Activated naive CD4-positive, alpha-beta T cell treated with anti-CD3 and anti-CD28 coated beads, Interleukin-2, amount 50 U/mL, for 16 hours (primary cell): ENCODE results near the gene RAN.
A peak's percentile ranks its signal among the peaks of the same experiment; 100 is the strongest.
"Not testable (repeated sequence)": the region's sequence is repeated elsewhere in the genome, so short reads cannot be mapped to it uniquely, and the experiment has no call there.

Experiments used
- DNase-seq: peaks from one replicate; pipeline ENCODE4 v3.0.0-alpha.2; 2020

RAN gene

DNA sequence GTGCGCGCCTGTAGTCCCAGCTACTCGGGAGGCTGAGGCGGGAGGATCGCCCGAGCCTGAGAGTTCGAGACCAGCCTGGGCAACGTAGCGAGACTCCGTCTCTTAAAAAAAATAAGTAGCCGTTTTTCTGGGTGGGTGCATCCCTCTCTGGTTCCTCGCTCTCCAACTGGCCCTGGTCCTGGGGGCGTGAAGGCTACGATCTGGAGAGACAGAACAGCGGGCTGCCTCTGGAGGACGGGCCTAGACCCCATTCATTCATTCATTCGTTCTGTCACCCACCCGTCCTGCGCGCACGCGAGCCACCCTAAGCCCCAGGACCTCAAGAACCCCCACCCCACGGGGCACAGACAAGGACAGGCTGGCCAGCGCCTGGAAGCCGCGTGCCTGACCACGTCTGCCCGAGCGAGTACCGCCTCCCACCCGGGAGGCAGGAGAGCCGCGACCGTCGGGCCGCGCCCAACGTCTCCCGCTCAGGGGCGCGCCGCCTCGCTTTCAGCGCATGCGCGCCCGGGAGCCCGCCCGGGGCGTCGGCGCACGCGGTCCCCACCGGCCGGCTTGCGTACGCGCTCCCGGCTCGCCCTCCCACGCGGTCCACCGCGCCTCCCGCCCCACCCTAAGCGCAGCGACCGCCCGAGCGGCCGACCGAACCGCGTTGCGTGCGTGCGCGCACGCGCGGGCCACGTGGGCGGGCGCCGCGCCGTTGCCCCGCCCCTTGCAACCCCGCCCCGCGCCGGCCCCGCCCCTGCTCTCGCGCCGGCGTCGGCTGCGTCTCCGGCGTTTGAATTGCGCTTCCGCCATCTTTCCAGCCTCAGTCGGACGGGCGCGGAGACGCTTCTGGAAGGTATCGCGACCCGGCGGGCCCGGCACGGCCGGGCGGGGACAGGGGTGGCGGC lies at the start of gene RAN:
Gene RAN (plus strand): TSS at position 781 of the 893 bp plus-strand sequence. CDS start 528 bp downstream, outside the sequence.
- DNase-seq, result peak; percentile 96

DNA sequence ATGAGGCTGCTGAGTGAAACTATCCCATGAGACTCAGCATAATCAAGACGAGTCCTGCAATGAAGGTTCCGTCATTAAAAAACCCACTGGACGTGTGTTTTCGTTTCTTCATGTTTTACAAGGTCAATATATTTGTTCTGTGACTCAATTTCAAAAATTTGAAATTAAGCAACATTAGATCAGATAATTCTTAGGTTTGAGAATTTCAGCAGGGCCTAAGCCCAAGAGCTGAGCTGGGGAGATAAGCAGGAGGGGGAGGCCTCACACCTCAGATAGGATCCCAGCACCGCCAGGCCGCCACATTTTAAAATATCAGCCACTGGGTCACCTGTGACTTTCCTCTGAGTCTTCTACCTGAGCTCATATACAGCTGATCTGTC lies 46.1 kb upstream of the RAN start:
- no peak for DNase-seq

DNA sequence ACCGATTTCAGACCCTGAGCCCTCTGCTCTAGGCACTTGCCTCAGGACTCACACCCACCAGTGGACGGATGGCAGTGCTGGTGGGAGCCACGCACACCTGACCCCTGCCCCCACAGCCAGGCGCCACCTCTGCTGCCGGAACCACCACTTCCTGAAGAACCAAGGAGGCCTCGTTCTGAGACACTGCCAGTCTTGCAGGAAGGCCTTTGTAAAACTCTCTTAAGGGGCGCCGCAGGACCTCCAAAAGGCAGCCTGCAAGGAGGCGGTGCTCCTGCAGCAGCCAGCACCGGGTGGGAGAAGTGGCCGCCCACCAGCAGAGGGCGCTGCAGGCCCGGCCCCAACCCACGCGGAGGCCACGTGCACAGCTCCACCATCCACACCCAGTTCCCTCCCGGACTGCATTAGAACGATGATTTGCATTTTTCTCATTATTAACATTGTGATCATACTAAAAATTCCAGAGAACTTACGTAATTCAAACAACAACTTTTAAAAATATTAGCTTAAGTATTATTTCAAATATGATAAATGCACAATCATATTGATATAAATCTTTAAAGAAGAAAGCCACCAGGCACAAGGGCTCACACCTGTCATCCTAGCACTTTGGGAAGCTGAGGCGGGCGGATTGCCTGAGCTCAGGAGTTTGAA lies 45.6 kb upstream of the RAN start:
- DNase-seq, result peak; percentile 75

DNA sequence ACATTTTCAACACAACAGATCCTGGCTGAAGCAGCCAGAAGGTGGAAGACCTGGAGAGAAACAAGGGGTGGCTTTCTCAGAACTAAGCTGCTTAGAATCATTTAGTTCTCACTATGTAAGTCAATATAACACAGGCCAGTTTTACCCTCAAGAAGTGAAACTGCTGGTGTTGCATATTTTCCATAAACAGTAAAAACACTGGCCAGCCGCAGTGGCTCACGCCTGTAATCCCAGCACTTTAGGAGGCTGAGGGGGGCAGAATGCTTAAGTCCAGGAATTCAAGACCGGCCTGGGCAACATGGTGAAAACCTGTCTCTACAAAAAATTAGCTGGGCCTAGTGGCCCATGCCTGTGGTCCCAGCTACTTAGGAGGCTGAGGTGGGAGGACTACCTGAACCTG lies 44.4 kb upstream of the RAN start:
- DNase-seq, result no peak

DNA sequence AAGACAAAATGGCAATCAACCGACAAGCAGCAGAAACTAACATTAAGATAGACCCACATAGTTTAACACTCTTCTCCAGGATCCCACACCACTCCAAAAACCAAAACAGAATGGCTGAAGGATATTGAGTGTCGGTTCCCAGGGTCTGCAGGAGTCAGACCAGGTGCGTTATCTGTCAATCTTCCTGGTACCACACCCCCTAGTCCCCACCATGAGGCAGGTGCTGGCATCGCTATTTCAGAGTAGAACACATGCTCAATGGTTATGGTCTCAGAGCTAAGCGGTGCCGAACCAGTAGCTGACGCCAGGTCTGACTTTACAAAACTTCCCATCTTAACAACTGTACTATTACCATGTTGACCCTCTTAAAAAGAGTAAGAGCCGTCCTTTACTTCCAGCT lies 43.0 kb upstream of the RAN start:
- no peak for DNase-seq

DNA sequence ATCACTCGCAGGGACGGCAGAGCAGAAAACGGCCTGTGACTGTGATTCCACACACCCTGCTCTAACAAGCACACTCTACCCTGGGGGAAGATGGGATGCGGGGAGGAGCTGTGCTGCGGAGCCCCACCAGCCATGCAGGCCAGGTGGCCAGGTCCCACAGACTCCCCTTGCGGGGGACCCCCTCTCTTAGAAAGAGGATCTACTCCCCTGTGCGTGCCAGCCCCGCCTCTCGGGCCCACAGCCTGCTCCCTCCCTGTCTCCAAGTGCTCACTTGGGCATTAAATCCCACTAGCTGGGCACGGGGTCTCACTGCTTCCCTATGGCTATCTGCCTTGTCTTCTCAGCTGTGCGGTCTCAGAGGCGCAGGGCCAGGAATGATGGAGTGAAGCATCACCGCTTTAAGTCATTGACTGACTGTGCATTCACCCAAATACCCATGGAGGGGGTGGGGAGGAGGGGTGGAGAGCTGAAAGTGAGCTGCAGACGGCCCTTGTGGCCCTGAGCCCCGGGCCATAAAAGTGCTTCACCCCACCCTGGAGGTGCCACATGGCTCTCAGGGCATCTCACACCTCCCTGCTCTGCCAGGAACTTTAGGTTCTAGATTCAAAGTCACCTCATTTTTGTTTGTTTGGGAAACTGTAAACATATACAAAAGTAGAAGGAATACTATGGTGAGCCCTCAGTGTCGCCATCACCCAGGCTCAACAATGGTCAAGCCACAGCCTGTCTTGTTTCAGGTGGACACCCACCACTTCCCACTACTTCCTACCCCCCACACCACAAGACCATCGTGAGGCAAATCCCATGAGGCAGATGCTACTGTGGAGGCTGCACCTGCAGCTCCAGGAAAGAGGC lies 42.2 kb upstream of the RAN start:
- DNase-seq, result no peak

DNA sequence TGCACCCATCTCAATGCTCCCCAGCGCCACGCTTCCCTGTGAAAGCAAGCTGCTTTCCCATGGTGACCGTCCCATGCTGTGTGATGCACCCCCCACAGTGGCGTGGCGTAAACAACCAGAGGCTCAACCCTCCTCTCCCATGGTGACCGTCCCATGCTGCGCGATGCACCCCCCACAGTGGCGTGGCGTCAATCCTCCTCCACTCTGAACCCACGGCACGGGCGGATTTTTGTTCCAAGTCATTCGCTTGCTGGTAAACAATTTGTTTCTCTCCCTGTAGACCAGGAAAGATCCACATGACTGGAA lies 41.7 kb upstream of the RAN start:
- DNase-seq, result no peak

DNA sequence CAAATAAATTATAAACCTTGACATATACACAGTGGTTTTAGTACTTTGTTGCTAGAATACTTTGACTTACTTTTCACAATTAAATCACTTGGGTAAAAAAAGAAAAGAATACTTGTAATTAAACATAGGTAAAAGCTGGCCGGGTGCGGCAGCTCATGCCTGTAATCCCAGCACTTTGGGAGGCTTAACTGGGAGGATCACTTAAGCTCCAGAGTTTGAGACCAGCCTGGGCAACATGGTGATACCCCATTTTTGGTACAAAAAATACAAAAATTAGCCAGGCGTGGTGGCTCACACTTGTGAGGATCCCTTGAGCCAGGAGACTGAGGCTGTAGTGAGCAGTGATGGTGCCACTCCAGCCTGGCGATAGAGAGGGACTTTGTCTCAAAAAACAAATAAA lies 40.6 kb upstream of the RAN start:
- no peak for DNase-seq

DNA sequence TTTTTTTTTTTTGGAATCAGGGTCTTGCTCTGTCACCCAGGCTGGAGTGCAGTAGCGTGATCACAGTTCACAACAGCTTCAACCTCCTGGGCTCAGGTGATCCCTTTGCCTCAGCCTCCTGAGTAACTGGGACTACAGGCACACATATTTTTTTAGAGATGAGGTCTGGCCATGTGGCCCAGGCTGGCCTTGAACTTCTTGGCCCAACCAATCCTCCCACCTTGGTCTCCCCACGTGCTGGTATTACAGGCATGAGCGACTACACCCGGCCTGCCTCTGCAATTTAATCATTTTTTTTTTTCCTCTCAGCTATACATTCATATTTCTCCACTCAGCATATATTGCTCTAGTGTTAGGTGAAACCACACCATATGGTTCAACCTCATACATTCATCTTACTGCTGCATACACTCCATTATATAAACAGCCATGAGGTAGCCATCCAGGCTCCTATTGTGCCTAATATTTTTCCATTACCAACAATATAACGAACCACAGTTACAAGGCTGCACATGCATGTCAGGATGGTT lies 39.9 kb upstream of the RAN start:
- no peak for DNase-seq

DNA sequence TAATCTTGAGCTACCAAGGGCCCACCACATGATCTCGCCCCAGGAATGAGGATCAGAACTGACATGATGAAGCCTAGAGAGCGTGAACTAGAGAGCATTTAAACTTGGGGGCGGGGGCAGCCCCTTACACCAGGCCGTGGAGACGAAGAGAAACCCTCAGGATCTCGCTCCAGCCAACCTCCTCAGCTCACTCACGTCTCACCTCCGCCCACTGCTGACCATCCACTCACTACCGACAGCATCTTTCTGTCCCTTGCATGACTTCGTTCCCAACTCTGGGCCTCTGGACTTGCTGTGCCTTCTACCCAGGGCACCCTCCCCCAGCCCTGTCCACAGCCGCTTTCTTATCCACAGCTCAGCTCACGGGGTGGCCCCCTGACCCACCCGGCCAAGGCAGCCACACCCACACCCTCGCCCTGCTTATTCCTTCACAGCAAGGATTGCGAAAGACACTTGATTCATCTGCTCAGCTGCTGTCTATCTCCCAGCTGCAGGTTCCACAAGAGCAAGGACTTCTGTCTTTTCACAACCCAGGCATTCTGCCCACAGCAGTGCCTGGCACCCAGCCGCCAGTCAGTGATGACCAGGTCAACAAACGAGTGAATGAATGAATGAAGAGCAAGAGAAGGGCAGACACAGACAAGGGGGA lies 39.2 kb upstream of the RAN start:
- DNase-seq, result no peak

DNA sequence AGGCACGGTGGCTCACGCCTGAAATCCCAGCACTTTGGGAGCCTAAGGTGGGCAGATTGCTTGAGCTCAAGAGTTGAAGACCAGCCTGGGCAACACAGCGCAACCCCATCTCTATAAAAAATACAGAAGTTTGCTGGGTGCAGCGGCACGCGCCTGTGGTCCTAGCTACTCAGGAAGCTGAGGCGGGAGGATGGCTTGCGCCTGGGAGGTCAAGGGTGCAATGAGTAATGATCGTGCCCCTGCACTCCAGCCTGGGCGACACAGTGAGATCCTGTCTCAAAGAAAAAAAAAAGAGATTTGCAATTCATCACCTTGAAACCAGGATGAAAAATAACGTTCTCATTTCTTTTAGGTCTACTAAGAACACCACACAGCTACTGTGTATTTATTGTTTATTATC lies 36.9 kb upstream of the RAN start:
- DNase-seq, result no peak

DNA sequence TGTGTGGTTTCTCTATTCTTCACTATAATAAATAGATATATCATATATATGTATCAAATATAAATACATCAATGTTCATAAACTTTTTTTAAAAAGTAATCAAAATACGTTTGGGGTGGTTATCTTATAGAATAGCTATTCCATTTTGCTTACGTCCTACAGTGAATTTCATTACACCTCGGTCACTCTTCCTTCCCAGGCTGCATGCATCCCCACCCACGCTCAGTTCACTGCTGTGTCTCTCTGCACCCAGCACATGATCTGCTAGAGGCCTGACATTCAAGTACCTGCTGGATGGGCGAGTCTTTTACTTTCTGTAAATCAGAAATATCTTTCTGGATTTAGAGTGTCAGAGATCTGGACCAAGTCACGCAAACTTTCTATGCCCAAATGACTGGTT lies 36.4 kb upstream of the RAN start:
- DNase-seq, result no peak

DNA sequence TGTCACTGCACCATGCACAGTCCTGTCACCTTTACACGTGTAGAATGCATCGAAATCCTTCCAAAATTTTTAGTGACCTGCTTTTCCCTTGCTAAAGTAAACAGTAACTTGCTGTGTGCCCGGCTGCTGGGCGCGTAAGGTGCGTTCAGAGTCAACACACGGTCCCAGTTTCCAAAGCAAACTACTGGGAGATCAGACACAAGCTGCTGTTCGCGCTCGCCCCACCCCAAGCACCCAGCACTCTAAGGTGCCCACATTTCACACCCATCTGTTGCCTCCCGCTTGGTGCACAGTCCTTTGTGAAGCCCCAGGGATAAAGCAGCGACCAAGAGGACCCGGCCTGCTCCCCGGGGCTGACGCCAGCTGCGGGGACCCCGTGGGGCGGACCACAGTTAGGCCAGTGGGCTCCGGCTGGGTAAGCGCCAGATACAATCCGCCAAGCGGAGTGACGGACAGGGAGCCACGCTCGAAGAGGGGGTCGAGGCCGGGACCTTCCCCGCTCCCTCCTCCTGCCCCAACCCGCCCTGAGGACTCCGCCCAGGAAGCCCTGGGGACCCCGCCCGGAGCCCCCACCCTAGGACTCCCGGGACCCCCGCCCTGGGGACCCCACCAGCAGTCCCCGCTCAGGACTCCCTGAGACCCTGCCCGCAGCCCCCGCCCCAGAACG lies 33.4 kb upstream of the RAN start:
- peak; percentile 20 for DNase-seq

DNA sequence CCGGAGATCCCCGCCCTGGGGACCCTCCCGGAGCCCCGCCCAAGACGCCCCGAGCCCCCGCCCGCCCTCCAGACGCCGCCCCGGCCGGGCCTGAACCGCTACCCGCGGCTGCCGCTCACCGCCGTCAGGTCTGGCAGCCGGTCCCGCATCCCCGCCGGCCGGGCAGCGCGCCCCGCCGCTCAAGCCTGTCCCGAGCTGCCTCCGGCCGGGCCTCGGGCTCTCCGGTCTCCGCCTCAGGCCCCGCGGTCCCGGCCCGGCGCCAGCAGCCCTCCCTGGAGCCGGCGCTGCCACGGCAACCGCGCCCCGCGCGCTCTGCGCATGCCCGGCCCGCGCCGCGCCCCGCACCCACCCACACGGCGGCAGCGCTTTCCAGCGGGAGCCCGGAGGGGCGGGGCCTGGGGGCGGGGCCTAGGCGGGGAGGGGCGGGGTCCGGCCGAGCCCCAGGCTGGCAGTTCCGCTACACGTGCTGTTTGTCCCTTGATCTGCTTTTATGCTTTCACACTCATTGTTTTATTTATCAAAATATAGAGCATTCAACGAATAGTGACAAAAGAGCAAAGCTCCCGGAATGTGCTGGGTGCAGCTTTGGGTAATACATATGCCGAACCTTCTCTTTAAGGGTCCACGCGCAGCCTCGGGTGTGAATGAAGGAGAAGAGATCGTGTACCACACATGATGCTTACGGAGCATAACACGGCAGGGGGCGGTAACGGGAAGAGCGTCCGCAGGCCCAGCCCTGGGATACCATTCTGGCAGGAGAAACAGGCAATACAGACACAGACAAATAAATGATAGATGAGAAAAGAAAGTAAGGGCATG lies 32.7 kb upstream of the RAN start, which contains the start of gene STX2:
Gene STX2 (minus strand): TSS at position 300 of the 819 bp plus-strand sequence. CDS start 151 bp downstream, at position 149.
- DNase-seq, result peak; percentile 89

DNA sequence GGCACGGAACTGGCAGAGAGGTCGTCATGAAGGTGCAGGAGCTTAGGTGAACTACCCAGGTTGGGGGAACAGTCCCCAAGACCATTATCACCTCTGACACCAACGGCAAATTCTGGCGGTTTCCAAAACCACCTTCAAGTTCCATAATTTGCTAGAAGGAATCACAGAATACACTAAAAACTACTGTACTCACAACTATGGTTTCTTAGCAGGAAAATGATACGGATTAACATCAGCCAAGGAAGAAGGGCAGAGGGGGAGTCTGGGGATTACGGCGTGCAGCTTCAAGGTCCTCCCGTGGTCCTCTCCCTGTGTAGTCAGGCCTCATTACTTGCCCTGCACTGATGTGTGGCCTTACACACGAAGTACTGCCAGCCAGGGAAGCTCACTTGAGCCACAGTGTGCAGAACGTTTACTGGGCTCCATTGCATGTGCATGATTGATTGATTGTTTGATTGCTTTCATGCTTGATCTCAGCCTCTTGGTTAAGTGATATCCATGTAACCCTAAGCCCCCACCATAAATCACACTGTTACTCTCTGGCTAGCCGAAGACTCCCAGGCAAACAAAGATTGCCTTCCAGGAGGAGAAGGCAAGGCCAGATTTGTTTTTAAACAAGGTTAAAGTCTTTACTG lies 32.0 kb upstream of the RAN start:
- DNase-seq, result no peak

DNA sequence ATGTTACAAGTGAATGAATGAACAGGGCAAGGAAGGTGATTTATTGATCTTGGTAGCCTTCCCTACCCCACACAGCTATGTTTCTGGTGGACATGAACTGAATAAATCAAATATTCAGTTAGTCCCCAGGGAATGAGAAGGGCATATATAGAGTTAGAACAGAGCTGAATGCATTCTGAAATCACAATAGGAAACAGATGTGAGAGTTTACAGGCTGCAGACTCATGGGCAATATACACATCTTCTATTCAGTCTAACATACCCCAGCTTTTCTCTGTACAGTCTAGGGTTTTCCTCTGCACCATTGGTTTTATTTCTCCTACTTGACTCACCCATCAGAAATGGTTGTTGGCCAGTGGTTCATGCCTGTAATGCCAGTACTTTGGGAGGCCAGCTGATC lies 25.5 kb upstream of the RAN start:
- no peak for DNase-seq

DNA sequence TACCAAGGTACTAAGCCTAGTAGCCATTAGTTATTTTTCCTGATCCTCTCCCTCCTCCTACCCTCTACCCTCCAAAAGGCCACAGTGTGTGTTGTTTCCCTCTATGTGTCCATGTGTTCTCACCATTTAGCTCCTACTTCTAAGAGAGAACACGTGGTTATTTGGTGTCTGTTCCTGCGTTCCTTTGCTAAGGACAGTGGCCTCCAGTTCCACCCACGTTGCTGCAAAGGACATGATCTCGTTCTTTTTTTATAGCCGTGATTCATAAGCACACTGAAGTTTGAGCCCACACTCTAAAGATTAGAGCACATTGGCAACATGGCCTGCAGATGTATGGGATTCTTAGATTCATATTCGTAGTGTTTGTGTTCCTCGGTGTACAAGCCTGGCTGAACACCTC lies 24.8 kb upstream of the RAN start:
- no peak for DNase-seq

DNA sequence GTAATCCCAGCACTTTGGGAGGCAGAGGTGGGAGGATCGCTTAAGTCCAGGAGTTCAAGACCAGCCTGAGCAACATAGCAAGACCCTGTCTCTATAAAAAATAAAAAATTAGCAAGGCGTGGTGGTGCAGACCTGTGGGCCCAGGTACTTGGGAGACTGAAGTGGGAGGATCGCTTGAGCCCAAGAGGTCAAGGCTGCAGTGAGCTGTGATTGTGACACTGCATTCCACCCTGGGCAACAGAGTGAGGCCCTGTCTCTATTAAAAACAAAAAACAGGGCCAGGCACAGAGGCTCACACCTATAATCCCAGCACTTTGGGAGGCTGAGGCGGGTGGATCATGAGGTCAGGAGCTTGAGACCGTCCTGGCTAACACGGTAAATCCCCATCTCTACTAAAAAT lies 23.8 kb upstream of the RAN start:
- not testable (repeated sequence) for DNase-seq

DNA sequence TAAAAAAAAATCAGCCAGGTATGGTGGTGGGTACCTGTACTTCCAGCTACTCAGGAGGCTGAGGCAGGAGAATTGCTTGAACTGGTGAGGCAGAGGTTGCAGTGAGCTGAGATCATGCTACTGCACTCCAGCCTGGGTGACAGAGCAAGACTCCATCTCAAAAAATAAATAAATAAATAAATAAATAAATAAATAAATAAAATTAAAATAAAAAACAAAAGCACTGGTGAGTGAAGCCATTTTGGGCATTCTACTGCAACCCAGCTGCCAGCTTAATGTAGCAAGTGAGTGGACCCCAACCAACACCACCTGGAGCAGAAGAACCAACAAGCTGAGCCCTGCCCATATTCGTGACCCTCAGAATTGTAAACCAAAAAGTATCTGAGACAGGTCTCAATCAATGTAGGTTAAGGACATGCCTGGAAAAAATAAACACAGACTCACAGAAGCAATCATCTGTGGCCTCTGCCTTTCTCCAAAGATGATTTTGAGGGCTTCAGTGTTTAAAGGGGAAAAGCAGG lies 23.0 kb upstream of the RAN start:
- not testable (repeated sequence) for DNase-seq
